WTC11 (cell line): ENCODE measurements around the gene LIG1.

Source experiments
- CTCF ChIP-seq: fragments of 200-600 bp; IDR thresholded peaks from 2 replicates; pipeline ENCODE4 v1.8.0; 2022; ENCODE audit warnings: antibody characterized with exemption
- E2F1 ChIP-seq: sonication (generic); formaldehyde crosslinking; IDR thresholded peaks from 2 replicates; pipeline ENCODE4 v1.8.0; 2022; ENCODE audit warnings: mild to moderate bottlenecking, missing genetic modification reagents
- GABPB1 ChIP-seq: sonication (generic); formaldehyde crosslinking; IDR thresholded peaks from 2 replicates; pipeline ENCODE4 v1.8.1; 2023; ENCODE audit warnings: mild to moderate bottlenecking, missing genetic modification reagents
- JUN ChIP-seq: sonication (generic); formaldehyde crosslinking; IDR thresholded peaks from 2 replicates; pipeline ENCODE4 v1.8.0; 2023; ENCODE audit warnings: mild to moderate bottlenecking, missing genetic modification reagents
- MLX ChIP-seq: sonication (generic); formaldehyde crosslinking; IDR thresholded peaks from 2 replicates; pipeline ENCODE4 v1.8.1; 2023; ENCODE audit warnings: mild to moderate bottlenecking, missing genetic modification reagents, moderate library complexity
- NFYB ChIP-seq: sonication (generic); formaldehyde crosslinking; conservative IDR thresholded peaks from 2 replicates; pipeline ENCODE4 v1.8.0; 2022; ENCODE audit warnings: low read depth, missing genetic modification reagents
- USF1 ChIP-seq: sonication (generic); formaldehyde crosslinking; IDR thresholded peaks from 2 replicates; pipeline ENCODE4 v1.8.0; 2022; ENCODE audit warnings: mild to moderate bottlenecking, missing genetic modification reagents
- USF2 ChIP-seq: sonication (generic); formaldehyde crosslinking; IDR thresholded peaks from 2 replicates; pipeline ENCODE4 v1.8.1; 2023; ENCODE audit warnings: mild to moderate bottlenecking, missing genetic modification reagents, moderate library complexity
- ZBTB43 ChIP-seq: sonication (generic); formaldehyde crosslinking; IDR thresholded peaks from 2 replicates; pipeline ENCODE4 v1.8.1; 2023; ENCODE audit warnings: mild to moderate bottlenecking, missing genetic modification reagents
- ZNF121 ChIP-seq: sonication (generic); formaldehyde crosslinking; IDR thresholded peaks from 2 replicates; pipeline ENCODE4 v1.8.0; 2023; ENCODE audit warnings: missing genetic modification reagents
- ZNF263 ChIP-seq: sonication (generic); formaldehyde crosslinking; IDR thresholded peaks from 2 replicates; pipeline ENCODE4 v1.8.1; 2022; ENCODE audit warnings: low read depth, mild to moderate bottlenecking, moderate library complexity, missing genetic modification reagents
- ZSCAN18 ChIP-seq: fragments of 250-450 bp; sonication (Bioruptor Pico); IDR thresholded peaks from 2 replicates; pipeline ENCODE4 v2.1.2; 2022; ENCODE audit warnings: mild to moderate bottlenecking, moderate library complexity

GRCh38 chr19:48206397-48207093 lies 36.4 kb upstream of the LIG1 start:
- TF ChIP-seq CTCF (no peak), ZSCAN18 (CRISPR knock-in tag) (no peak), E2F1 (no peak), ZBTB43 (CRISPR knock-in tag) (no peak), GABPB1 (CRISPR knock-in tag) (no peak), NFYB (CRISPR knock-in tag) (no peak), JUN (CRISPR knock-in tag) (no peak), MLX (CRISPR knock-in tag) (no peak), USF2 (no peak), ZNF121 (no peak), ZNF263 (CRISPR knock-in tag) (no peak), USF1 (CRISPR knock-in tag) (no peak)
